Measurements from ENCODE around the gene ZNF799.
"Not testable (repeated sequence)": the region's sequence is repeated elsewhere in the genome, so short reads cannot be mapped to it uniquely, and the experiment has no call there.

The ZNF799 gene

DNA sequence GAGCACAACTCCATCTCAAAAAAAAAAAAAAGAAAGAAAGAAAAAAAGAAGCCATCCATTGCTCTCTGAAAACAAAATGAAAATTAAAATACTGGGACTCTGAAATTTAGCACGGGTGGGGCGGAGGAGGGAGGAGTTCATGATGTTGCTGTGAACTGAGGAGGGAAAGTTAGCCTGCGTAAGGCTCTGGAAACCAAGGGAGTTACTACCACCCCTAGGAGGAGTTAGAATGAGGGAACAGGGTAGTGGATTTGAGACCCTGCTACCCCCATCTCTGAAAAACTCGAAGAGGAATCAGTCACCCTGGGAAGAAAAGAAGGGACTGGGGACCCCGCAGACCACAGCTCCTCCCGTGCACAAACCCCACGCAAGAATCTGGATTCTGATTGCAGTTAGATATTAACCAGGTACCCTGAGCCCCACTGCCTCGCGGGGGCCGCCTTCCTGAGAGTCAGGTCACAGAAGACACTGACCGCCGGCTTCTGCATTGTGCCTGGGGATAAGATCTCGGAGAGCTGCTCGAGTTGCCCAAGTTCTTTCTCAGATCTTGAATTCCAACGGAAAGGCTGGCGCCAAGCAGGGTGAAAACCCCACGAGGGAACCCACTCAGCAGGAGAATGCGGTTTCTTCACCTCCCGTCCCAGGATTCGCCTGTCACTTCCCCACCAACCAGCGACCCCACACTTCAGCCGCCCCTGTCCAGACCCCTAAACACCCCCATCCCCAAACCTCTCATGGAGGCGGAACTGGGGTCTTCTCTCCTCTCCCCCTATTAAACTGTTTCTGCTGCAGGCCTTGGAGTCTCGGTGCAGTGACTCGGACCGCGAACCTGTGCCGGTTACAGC is 36.5 kb downstream of the ZNF799 start:
- no peak for DNase-seq (ENCODE audit: low read depth in 2 of 2)

DNA sequence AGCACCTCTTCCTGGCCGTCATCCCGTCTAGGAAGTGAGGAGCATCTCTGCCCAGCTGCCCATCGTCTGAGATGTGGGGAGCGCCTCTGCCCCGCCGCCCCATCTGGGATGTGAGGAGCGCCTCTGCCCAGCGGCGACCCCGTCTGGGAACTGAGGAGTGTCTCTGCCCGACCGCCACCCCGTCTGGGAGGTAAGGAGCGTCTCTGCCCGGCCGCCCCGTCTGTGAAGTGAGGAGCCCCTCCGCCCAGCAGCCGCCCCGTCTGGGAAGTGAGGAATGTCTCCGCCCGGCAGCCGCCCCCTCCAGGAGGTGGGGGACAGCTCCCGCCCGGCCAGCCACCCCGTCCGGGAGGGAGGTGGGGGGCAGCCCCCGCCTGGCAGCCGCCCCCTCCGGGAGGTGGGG is 38.8 kb downstream of the ZNF799 start:
- DNase-seq (ENCODE audit: low read depth in 2 of 2), result not testable (repeated sequence)

DNA sequence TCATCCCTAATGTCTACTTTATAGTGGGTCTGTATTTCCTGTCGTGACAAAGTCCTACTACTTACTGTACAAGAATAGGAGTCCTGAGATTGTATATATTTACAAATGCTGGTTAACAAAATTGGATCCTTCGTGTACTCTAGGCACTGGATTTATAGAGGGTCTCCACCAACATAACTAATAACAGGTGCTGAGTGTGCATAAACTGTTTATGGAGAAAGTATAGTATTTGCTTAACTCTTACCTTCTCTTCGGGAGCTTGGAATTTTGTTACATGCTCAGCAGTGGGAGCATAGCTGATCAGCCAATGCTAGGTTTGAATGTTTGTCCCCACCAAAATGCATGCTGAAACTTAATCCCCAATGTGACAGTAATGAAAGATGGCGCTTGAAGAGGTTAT is 47.7 kb downstream of the ZNF799 start:
- no peak for DNase-seq (ENCODE audit: low read depth in 2 of 2)

DNA sequence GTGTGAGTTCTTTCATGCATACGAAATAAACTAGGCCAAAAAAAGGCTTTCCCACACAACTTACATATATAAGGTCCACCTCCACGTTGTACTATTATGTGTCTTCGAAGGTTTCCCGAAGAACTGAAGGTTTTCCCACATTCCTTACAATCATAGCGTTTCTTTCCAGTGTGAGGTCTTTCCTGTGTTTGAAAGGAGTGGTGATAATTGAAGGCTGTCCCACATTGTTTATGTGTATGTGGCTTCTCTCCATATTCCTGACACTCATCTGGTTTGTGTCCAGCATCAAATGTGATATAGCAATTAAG is 50.2 kb downstream of the ZNF799 start:
- DNase-seq (ENCODE audit: low read depth in 2 of 2), result no peak

DNA sequence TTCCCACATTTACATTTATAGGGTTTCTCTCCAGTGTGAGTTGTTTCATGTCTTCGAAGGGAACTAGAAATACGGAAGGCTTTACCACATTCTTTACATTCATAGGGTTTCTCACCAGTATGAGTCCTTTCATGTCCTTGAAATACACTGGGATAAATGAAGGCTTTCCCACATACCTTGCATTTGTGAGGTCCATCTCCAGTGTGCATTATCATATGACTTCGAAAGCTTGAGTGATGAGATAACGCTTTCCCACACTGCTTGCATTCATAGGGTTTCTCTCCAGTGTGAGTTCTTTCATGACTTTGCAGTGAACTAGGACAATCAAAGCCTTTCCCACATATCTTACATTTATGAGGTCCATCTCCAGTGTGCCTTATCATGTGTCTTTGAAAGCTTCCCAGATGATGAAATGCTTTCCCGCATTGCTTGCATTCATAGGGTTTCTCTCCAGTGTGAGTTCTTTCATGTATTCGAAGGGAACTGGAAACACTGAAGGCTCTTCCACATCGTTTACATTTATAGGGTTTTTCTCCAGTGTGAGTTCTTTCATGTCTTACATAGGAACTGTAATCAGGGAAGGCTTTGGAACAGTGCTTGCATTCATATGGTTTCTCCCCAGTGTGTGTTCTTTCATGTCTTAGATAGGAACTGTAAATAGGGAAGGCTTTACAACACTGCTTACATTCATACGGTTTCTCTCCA is 50.7 kb downstream of the ZNF799 start:
- no peak for DNase-seq (ENCODE audit: low read depth in 2 of 2)

DNA sequence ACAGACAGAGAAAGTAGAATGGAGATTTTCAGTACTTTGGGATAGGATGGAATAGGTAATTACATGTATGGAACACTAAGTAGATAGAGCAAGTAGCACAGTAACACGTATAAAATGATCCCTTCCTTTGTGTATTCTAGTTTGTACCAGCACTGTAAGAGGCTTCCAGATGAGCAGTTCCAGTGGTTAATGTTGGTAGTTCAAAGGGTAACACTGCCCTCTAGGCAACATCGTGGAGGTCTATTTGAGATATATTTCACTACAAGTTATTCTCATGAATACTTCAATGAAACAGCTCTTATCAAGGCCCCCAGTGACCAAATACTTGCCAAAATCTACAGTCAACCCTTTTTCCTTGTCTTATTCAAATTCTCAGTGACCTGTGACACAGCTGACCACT is 54.2 kb downstream of the ZNF799 start:
- DNase-seq (ENCODE audit: low read depth in 2 of 2), result no peak

DNA sequence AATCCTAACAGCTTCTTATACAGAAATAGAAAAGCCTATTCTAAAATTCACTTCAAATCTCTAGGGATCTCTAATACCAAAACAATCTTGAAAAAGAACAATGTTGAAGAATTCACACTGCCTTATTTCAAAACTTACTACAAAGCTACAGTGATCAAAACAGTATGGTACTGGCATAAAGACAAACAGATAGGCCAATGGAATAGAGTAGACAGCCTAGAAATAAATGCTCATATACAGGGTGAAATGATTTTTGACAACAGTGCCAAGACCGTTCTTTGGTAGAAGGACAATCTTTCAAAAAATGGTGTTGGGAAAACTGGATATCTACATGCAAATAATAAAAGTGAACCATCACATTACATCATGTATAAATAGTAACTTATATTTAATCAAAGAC is 55.9 kb downstream of the ZNF799 start:
- no peak for DNase-seq (ENCODE audit: low read depth in 2 of 2)

Data from stimulated activated CD8-positive, alpha-beta memory T cell treated with anti-CD3 and anti-CD28 coated beads, Interleukin-2, amount 100 ng/mL, for 48 hours (primary cell).